Measurements from ENCODE around the gene RENBP. TPM values are rescaled to one million over a fixed set of nuclear protein-coding genes. Genes with fewer than 3 reads are reported as not detected.

The RENBP gene
- total RNA-seq: 1 to 10 TPM; 8.2 to 8.4 TPM

DNA sequence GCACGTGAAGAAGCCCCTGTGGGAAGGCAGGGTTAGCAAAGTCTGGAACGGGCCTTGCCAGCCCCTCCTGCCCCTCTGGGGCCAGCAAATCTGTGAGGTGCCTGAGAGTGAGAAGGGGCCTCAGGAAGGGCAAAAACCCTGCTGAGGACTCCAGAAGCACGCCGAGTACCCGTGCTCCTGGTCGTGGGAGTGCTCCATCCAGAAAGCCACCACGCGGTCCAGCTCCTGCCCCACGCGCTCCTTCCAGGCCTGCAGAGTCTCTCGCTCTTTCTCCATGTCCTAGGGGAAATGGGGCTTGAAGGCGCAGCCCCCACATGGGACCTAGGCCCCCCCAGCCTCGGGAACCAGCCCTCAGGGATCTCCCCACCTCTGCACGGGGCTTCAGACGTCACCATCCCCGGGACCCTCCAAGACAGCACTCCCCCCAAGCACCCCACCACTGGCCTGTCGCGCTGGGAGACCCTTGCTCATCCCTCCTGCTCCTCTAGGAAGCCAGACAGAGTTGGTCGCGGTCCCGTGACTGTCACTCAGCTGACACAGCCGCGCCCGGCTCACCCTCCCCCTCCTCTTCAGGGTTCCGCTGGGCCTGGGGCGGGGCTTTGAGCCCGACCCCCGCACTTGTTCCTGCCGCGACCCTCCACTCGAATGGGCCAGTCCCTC lies at the start of gene RENBP:
RENBP (minus strand) TSS at position 504 of the 660 bp plus-strand sequence; CDS start at position 471, 33 bp downstream.
- Mint-ChIP-seq H3K36me3 (peaks cover 2% of the 10 kb centered on the region), H3K27ac (peak within 1 kb of the TSS; percentile 69), H3K27me3 (no peaks in the 10 kb centered on the region), H3K9me3 (no peaks in the 10 kb centered on the region), H3K4me1 (ENCODE audit: low read depth) (peaks cover 11% of the 10 kb centered on the region), H3K4me3 (peak within 1 kb of the TSS; percentile 75)
- DNase-seq: peak; percentile 62
- ChIA-PET CTCF (interaction anchor here (5.5 kb wide), 1 partner anchor 13 kb away, joined by 93 read pairs; the partner anchor contains the start of genes ARHGAP4 and NAA10), POLR2A (interaction anchor here (0.5 to 3.9 kb wide), 3 partner anchors 16 to 189 kb away, joined by 3 to 21 read pairs (median 4); partner anchors contain the start of gene ARHGAP4)
- intact Hi-C loops (cut with micrococcal nuclease): no loop called here

DNA sequence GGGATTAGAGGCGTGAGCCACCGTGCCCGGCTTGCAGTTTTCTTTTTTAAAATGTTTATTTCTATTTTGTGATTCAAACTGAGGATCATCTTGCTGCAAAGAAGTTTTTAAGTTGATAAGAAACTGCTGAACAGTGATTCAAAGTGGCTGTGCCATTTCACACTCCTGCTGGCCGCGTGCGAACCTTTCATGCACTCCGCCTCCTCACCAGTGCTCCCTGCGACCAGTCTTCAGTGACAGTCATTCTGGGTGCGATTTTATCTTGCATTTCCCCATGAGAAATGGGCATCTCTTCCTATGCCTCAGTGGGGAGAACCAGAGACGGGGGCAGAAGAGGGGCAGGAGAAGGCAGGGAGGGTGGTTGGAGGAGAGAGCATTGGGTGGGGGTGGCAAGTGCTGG lies 49.5 kb upstream of the RENBP start:
- CTCF ChIA-PET: interaction anchor here (1.0 kb wide), 1 partner anchor 20 kb away, joined by 3 read pairs; no protein-coding TSS in a partner anchor
- intact Hi-C loops (cut with micrococcal nuclease): no loop called here
- H3K9me3 Mint-ChIP-seq: no peaks in the 10 kb centered on the region

DNA sequence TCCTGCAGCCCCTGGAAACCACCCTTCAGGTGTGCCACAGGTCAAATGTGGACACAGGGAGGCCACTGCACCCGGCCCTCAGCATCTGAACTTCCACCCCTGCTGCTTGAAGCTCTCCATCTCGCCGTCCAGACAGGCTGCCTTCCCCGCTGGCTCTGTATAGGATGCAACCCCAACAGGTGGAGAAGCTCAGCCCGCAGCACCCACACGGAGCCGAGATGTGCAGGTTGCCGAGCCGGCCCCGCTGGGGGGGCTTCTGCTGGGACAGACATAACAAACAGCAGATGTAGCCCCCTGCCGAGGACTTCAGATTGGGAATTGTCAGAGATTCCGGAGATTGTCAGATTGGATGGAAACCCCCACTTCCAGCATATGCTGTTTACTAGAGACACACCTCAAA lies 48.6 kb upstream of the RENBP start:
- H3K36me3 Mint-ChIP-seq: no peaks in the 10 kb centered on the region
- no peaks in the 10 kb centered on the region for H3K27me3 Mint-ChIP-seq
- POLR2A ChIA-PET: no interaction called here
- no peak overlapping the region for H3K4me3 Mint-ChIP-seq
- no peak overlapping the region for H3K27ac Mint-ChIP-seq
- peaks cover 19% of the 10 kb centered on the region for H3K4me1 Mint-ChIP-seq (ENCODE audit: low read depth)
- CTCF ChIA-PET: interaction anchor here (1.0 kb wide), 1 partner anchor 21 kb away, joined by 3 read pairs; no protein-coding TSS in a partner anchor
- H3K9me3 Mint-ChIP-seq: no peaks in the 10 kb centered on the region
- no peak for DNase-seq
- intact Hi-C loops (cut with micrococcal nuclease): no loop called here

More for the DNA sequence above, 49.5 kb upstream of the RENBP start:
- DNase-seq: no peak
- H3K4me1 Mint-ChIP-seq (ENCODE audit: low read depth): peaks cover 19% of the 10 kb centered on the region
- no peaks in the 10 kb centered on the region for H3K36me3 Mint-ChIP-seq
- H3K27me3 Mint-ChIP-seq: no peaks in the 10 kb centered on the region
- POLR2A ChIA-PET: no interaction called here
- H3K27ac Mint-ChIP-seq: no peak overlapping the region
- no peak overlapping the region for H3K4me3 Mint-ChIP-seq

- Mint-ChIP-seq H3K9me3 (no peaks in the 10 kb centered on the region), H3K4me3 (no peak overlapping the region), H3K27ac (no peak overlapping the region), H3K27me3 (no peaks in the 10 kb centered on the region), H3K4me1 (ENCODE audit: low read depth) (peaks cover 19% of the 10 kb centered on the region), H3K36me3 (no peaks in the 10 kb centered on the region)
- intact Hi-C loops (cut with micrococcal nuclease): no loop called here
- no peak for DNase-seq
- CTCF ChIA-PET: no interaction called here
- POLR2A ChIA-PET: no interaction called here
Measured at GRCh38 chrX:153992180-153992579, 47.7 kb upstream of the RENBP start.

- intact Hi-C loops (cut with micrococcal nuclease): no loop called here
- H3K27me3 Mint-ChIP-seq: no peaks in the 10 kb centered on the region
- POLR2A ChIA-PET: no interaction called here
- no peak overlapping the region for H3K4me3 Mint-ChIP-seq
- H3K4me1 Mint-ChIP-seq (ENCODE audit: low read depth): peaks cover 19% of the 10 kb centered on the region
- no peaks in the 10 kb centered on the region for H3K9me3 Mint-ChIP-seq
- H3K36me3 Mint-ChIP-seq: no peaks in the 10 kb centered on the region
- H3K27ac Mint-ChIP-seq: no peak overlapping the region
- no peak for DNase-seq
- CTCF ChIA-PET: no interaction called here
Measured at GRCh38 chrX:153991013-153991580, 46.7 kb upstream of the RENBP start.

DNA sequence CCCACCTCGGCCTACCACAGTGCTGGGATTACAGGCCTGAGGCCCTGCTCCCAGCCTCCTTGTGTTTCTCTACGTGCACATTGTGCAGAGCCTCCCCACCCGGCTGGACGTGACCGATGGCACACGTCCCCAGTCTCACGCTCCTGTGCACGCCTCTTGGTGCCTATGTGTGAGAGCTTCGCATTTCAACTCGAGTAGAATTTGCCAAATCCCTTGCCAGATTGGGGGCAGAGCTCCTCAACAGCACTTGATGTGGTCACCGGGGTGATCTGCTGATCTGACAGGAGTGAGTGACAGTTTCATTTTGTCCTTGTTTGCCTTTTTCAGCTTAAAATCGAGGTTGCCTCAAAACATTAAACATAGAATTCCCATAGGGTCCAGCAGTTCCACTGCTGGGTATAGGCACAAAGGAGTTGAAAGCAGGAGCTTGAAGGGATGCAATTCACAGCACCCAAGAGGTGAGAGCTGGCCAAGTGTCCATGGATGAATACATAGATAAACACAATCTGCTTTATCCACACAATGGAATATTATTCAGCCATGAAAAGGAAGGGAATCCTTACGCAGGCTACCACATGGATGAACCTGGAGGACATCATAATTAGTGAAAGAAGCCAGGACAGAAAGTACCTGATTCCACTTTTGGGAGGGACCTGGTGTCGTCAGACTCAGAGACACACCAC lies 45.7 kb upstream of the RENBP start:
- H3K27ac Mint-ChIP-seq: peak overlapping the region; percentile 69
- H3K27me3 Mint-ChIP-seq: no peaks in the 10 kb centered on the region
- ChIA-PET POLR2A (interaction anchor here (0.8 to 1.3 kb wide), 2 partner anchors 8 to 16 kb away, joined by 3 to 5 read pairs; no protein-coding TSS in a partner anchor), CTCF (interaction anchor here (1.3 to 2.9 kb wide), 2 partner anchors 16 to 23 kb away, joined by 3 to 9 read pairs; no protein-coding TSS in a partner anchor)
- intact Hi-C loops (cut with micrococcal nuclease): no loop called here
- H3K9me3 Mint-ChIP-seq: no peaks in the 10 kb centered on the region
- H3K36me3 Mint-ChIP-seq: no peaks in the 10 kb centered on the region
- DNase-seq: no peak
- no peak overlapping the region for H3K4me3 Mint-ChIP-seq
- peaks cover 19% of the 10 kb centered on the region for H3K4me1 Mint-ChIP-seq (ENCODE audit: low read depth)

DNA sequence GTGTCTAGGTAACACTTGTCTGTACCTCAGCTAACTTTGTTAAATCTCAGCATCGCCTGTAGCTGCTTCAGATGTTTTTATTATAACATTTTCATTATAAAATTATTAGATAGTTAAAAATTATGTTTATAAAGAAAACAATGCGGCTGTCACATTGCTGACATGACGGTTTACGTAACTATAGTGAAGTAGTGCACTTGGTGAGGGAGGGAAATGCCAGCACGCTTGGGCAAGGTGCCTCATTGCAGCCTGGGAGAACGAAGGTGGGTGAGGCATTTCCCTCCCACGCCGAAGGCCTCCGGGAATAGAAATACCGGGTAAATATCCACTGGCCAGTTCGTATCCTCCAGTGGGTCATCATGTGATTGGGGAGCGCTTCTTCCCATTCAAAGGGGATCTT lies 44.0 kb upstream of the RENBP start:
- no peaks in the 10 kb centered on the region for H3K36me3 Mint-ChIP-seq
- no peak overlapping the region for H3K4me3 Mint-ChIP-seq
- H3K27me3 Mint-ChIP-seq: no peaks in the 10 kb centered on the region
- ChIA-PET CTCF (interaction anchor here (1.3 to 2.9 kb wide), 2 partner anchors 15 to 25 kb away, joined by 3 to 9 read pairs; no protein-coding TSS in a partner anchor), POLR2A (no interaction called here)
- no peaks in the 10 kb centered on the region for H3K9me3 Mint-ChIP-seq
- H3K4me1 Mint-ChIP-seq (ENCODE audit: low read depth): peaks cover 33% of the 10 kb centered on the region
- intact Hi-C loops (cut with micrococcal nuclease): no loop called here
- no peak overlapping the region for H3K27ac Mint-ChIP-seq
- no peak for DNase-seq

DNA sequence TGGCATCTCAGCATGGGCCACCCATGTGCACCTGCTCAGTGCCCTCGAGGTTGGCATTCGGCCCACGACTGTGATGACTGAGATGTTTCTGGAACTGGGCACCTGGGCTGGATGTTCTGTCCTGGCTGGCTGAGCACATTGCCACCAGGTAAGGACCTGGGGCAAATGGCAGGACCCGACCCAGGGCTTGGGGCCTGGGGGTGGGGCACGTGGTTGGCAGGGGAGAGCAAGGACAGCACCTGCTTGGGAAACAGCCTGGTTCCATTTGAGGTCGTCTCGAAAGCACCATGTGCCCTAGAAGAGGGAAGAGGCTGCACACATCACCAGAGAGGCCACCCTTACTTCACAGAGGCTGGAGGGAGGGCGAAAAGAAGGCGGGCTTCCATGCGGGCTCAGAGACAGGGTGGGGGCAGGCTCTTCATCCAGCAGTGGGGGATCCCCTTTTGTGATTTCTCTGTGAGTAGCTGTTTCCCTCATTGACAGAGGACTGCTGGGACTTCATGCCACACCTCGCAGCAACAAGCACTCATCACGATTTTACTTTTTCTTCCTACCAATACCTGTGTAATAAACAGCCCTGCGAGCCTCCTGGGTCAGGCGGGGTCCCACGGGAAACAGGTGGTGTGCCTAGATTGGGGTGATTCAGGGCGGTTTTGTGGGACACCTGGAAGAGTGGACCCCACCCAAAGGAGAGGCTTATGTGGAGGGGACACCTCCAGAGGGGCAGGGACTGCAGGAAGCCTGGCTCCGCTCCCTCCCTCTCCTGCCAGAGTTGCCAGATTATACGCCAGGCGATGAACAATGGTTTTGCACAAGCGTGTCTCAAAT lies 40.1 kb upstream of the RENBP start:
- POLR2A ChIA-PET: interaction anchor here (0.7 to 2.4 kb wide), 3 partner anchors 12 to 17 kb away, joined by 3 to 7 read pairs (median 3); partner anchors contain the start of gene TMEM187
- H3K4me1 Mint-ChIP-seq (ENCODE audit: low read depth): peaks cover 50% of the 10 kb centered on the region
- no peaks in the 10 kb centered on the region for H3K27me3 Mint-ChIP-seq
- DNase-seq: peak; percentile 75
- peak overlapping the region; percentile 98 for H3K27ac Mint-ChIP-seq
- no peaks in the 10 kb centered on the region for H3K9me3 Mint-ChIP-seq
- H3K4me3 Mint-ChIP-seq: peak overlapping the region; percentile 78
- H3K36me3 Mint-ChIP-seq: peaks cover 7% of the 10 kb centered on the region
- intact Hi-C loops (cut with micrococcal nuclease): loop anchor here (5.0 kb wide), 1 partner anchor 38 kb away; no protein-coding TSS in a partner anchor
- CTCF ChIA-PET: no interaction called here

DNA sequence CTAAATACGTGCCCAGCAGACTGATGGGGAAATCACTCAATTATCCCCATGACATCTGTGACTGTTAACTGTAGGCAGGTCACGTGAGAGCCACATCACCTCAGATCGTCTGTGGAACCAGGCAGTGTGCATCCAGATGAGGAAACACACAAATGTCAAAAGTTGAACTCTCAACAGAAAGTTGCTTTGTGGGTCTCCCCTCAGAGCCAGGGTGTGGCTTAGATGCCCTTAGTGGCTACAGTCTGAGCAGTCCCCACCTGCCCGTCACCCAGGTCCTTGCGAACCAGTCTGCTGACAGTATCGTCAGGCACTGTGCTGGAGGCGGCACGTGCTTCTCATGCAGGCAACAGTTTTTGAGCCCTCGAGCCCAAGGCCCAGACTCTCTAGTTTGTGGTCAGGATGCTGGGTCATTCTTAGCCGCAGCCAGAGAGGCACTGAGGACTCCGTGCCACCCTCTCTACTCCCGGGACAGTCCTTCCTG lies 38.9 kb upstream of the RENBP start:
- Mint-ChIP-seq H3K4me1 (ENCODE audit: low read depth) (peaks cover 46% of the 10 kb centered on the region), H3K9me3 (no peaks in the 10 kb centered on the region), H3K4me3 (no peak overlapping the region), H3K36me3 (peaks cover 7% of the 10 kb centered on the region), H3K27ac (peak overlapping the region; percentile 94), H3K27me3 (no peaks in the 10 kb centered on the region)
- ChIA-PET CTCF (no interaction called here), POLR2A (interaction anchor here (0.7 to 3.4 kb wide), 2 partner anchors 13 to 15 kb away, joined by 3 to 40 read pairs; partner anchors contain the start of genes HCFC1 and TMEM187)
- intact Hi-C loops (cut with micrococcal nuclease): loop anchor here (5.0 kb wide), 1 partner anchor 39 kb away; no protein-coding TSS in a partner anchor
- DNase-seq: no peak

GRCh38 chrX:153981771-153982533 lies 37.5 kb upstream of the RENBP start:
- peaks cover 46% of the 10 kb centered on the region for H3K4me1 Mint-ChIP-seq (ENCODE audit: low read depth)
- no peaks in the 10 kb centered on the region for H3K27me3 Mint-ChIP-seq

More at GRCh38 chrX:153981771-153982533, 37.5 kb upstream of the RENBP start:
- peak; percentile 86 for DNase-seq
- Mint-ChIP-seq H3K4me3 (peak overlapping the region; percentile 62), H3K9me3 (no peaks in the 10 kb centered on the region), H3K27ac (peak overlapping the region; percentile 94), H3K36me3 (peaks cover 7% of the 10 kb centered on the region)
- POLR2A ChIA-PET: interaction anchor here (1.2 to 3.4 kb wide), 4 partner anchors 8 to 57 kb away, joined by 3 to 40 read pairs (median 6); partner anchors contain the start of genes ARHGAP4, HCFC1, IRAK1 and TMEM187
- CTCF ChIA-PET: interaction anchor here (0.9 to 1.7 kb wide), 2 partner anchors 11 to 12 kb away, joined by 4 read pairs; partner anchors contain the start of gene HCFC1
- intact Hi-C loops (cut with micrococcal nuclease): loop anchor here (1.0 to 5.0 kb wide), 2 partner anchors 10 to 40 kb away; partner anchors contain the start of gene TMEM187
